ENCODE data around the gene KCNJ12. TPM values are rescaled to one million over a fixed set of nuclear protein-coding genes. Genes with fewer than 3 reads are reported as not detected.
"Not testable (repeated sequence)": the region's sequence is repeated elsewhere in the genome, so short reads cannot be mapped to it uniquely, and the experiment has no call there.

The KCNJ12 gene
- 0.20 and 0.40 TPM in 2 replicates for total RNA-seq (2014; rRNA removed; shearing (Covaris generic))

GRCh38 chr17:21376081-21376758 is at the start of gene KCNJ12:
Gene KCNJ12, plus strand, starts transcription at chr17:21376357. Its CDS starts 38,986 bp downstream, at chr17:21415343.
- Histone ChIP-seq H3K36me3 (no peaks in the 10 kb centered on the region), H3K4me3 (no peak within 1 kb of the TSS; the same call in 1 of the 2 replicates), H3K27ac (no peak within 1 kb of the TSS), H3K27me3 (peaks cover 34% of the 10 kb centered on the region), H3K9me3 (replicated peaks) (no peaks in the 10 kb centered on the region), H3K4me1 (peaks cover 4% of the 10 kb centered on the region)
- DNase-seq: no peak

- not testable (repeated sequence) for H3K4me3 ChIP-seq; H3K4me1 ChIP-seq; H3K36me3 ChIP-seq; DNase-seq; H3K9me3 ChIP-seq (replicated peaks); H3K27ac ChIP-seq
- peaks cover 30% of the 10 kb centered on the region for H3K27me3 ChIP-seq
Observed at GRCh38 chr17:21327921-21328320, 48.2 kb upstream of the KCNJ12 start.

GRCh38 chr17:21328778-21329177 is 47.4 kb upstream of the KCNJ12 start:
- not testable (repeated sequence) for H3K9me3 ChIP-seq (replicated peaks); H3K4me3 ChIP-seq; H3K27ac ChIP-seq; H3K4me1 ChIP-seq; DNase-seq; H3K36me3 ChIP-seq
- peaks cover 26% of the 10 kb centered on the region for H3K27me3 ChIP-seq

GRCh38 chr17:21330436-21331160 is 45.6 kb upstream of the KCNJ12 start:
- H3K9me3 ChIP-seq (replicated peaks): 0 out of 2 replicates have a peak, but pooled peaks cover 5% of the 10 kb centered on the region
- no peak overlapping the region for H3K4me3 ChIP-seq
- no peak overlapping the region for H3K27ac ChIP-seq
- H3K4me1 ChIP-seq: no peaks in the 10 kb centered on the region
- H3K27me3 ChIP-seq: peaks cover 12% of the 10 kb centered on the region; the same call in 1 of the 2 replicates
- H3K36me3 ChIP-seq: no peaks in the 10 kb centered on the region
- DNase-seq: no peak

GRCh38 chr17:21336541-21337294 is 39.4 kb upstream of the KCNJ12 start:
- H3K36me3 ChIP-seq; H3K27ac ChIP-seq; H3K9me3 ChIP-seq (replicated peaks); H3K4me1 ChIP-seq; H3K4me3 ChIP-seq; DNase-seq: not testable (repeated sequence)
- peaks cover 13% of the 10 kb centered on the region for H3K27me3 ChIP-seq

GRCh38 chr17:21337981-21338625 is 38.1 kb upstream of the KCNJ12 start:
- H3K27me3 ChIP-seq; H3K36me3 ChIP-seq; H3K27ac ChIP-seq; H3K4me1 ChIP-seq; H3K9me3 ChIP-seq (replicated peaks); H3K4me3 ChIP-seq: not testable (repeated sequence)
- peak in 1 of 2 experiments; percentile 9 for DNase-seq

- Histone ChIP-seq H3K27me3 (peaks cover 8% of the 10 kb centered on the region; the same call in 1 of the 2 replicates), H3K9me3 (replicated peaks) (no peaks in the 10 kb centered on the region), H3K27ac (no peak overlapping the region), H3K4me1 (no peaks in the 10 kb centered on the region), H3K4me3 (no peak overlapping the region), H3K36me3 (no peaks in the 10 kb centered on the region)
- DNase-seq: peak in 1 of 2 experiments; percentile 7
Observed at GRCh38 chr17:21339011-21339410, 37.1 kb upstream of the KCNJ12 start.

GRCh38 chr17:21339571-21339970 is 36.6 kb upstream of the KCNJ12 start:
- not testable (repeated sequence) for H3K27me3 ChIP-seq; H3K27ac ChIP-seq; H3K36me3 ChIP-seq; H3K4me3 ChIP-seq; DNase-seq; H3K9me3 ChIP-seq (replicated peaks); H3K4me1 ChIP-seq

- H3K27ac ChIP-seq; H3K9me3 ChIP-seq (replicated peaks); DNase-seq; H3K4me3 ChIP-seq; H3K4me1 ChIP-seq; H3K36me3 ChIP-seq: not testable (repeated sequence)
- H3K27me3 ChIP-seq: peaks cover 12% of the 10 kb centered on the region; the same call in 1 of the 2 replicates
Observed at GRCh38 chr17:21340407-21340806, 35.8 kb upstream of the KCNJ12 start.

GRCh38 chr17:21341279-21341678 is 34.9 kb upstream of the KCNJ12 start:
- not testable (repeated sequence) for H3K9me3 ChIP-seq (replicated peaks); H3K4me1 ChIP-seq; H3K36me3 ChIP-seq; H3K4me3 ChIP-seq; DNase-seq; H3K27ac ChIP-seq
- H3K27me3 ChIP-seq: peaks cover 12% of the 10 kb centered on the region; the same call in 1 of the 2 replicates

- not testable (repeated sequence) for H3K36me3 ChIP-seq, H3K4me1 ChIP-seq
Observed at GRCh38 chr17:21341925-21342540, 34.1 kb upstream of the KCNJ12 start.

GRCh38 chr17:21343061-21343949 is 32.9 kb upstream of the KCNJ12 start:
- DNase-seq: peak in 1 of 2 experiments; percentile 15
- not testable (repeated sequence) for H3K36me3 ChIP-seq; H3K4me3 ChIP-seq; H3K4me1 ChIP-seq; H3K9me3 ChIP-seq (replicated peaks); H3K27ac ChIP-seq
- peaks cover 12% of the 10 kb centered on the region; the same call in 1 of the 2 replicates for H3K27me3 ChIP-seq

More at GRCh38 chr17:21341925-21342540, 34.1 kb upstream of the KCNJ12 start:
- not testable (repeated sequence) for DNase-seq; H3K27ac ChIP-seq; H3K4me3 ChIP-seq; H3K9me3 ChIP-seq (replicated peaks)
- peaks cover 12% of the 10 kb centered on the region; the same call in 1 of the 2 replicates for H3K27me3 ChIP-seq

- DNase-seq: peak in 1 of 2 experiments; percentile 7
- H3K27ac ChIP-seq; H3K4me3 ChIP-seq; H3K9me3 ChIP-seq (replicated peaks); H3K4me1 ChIP-seq; H3K36me3 ChIP-seq; H3K27me3 ChIP-seq: not testable (repeated sequence)
Observed at GRCh38 chr17:21344801-21345200, 31.4 kb upstream of the KCNJ12 start.
